ENCODE data around the gene CRB3. TPM values are rescaled to one million over a fixed set of nuclear protein-coding genes. Genes with fewer than 3 reads are reported as not detected.
A peak's percentile ranks its signal among the peaks of the same experiment; 100 is the strongest.
"Not testable (repeated sequence)": the region's sequence is repeated elsewhere in the genome, so short reads cannot be mapped to it uniquely, and the experiment has no call there.

CRB3 gene, protein sequence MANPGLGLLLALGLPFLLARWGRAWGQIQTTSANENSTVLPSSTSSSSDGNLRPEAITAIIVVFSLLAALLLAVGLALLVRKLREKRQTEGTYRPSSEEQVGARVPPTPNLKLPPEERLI
- 57.4 and 121 TPM in 2 replicates for total RNA-seq

DNA sequence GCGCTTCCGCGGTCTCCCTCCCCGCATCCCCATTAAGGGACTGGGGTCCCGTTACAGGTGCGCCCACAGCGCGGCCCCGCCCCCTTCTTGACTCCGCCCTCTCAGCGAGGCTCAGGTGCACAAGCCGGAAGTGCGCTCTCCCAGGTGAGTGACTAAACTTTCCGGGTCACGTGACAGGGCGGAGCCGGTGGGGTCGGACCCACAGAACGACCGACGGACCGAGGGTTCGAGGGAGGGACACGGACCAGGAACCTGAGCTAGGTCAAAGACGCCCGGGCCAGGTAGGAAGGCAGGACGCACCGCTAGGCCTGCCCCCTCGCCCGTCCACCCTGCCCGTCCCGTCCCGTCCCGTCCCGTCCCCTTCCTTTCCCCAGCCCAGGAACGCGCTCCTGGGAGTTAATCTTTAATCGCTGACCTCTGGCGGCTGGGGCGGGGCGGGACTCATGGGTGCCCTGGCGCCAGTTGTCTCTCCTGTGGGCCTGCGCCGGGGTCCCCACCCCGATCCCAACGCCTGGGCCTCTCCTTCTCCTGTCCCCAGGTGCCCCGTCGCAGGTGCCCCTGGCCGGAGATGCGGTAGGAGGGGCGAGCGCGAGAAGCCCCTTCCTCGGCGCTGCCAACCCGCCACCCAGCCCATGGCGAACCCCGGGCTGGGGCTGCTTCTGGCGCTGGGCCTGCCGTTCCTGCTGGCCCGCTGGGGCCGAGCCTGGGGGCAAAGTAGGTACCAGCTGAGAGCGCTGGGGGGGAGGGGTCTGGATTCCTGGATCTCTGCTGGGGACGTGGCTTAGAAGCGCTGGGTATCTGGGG is at the start of gene CRB3:
TSS of gene CRB3 (plus strand) at position 202 of the 804 bp plus-strand sequence. CDS start at position 633, 431 bp downstream.
- DNase-seq (ENCODE audit: low read depth), result peak; percentile 17

DNA sequence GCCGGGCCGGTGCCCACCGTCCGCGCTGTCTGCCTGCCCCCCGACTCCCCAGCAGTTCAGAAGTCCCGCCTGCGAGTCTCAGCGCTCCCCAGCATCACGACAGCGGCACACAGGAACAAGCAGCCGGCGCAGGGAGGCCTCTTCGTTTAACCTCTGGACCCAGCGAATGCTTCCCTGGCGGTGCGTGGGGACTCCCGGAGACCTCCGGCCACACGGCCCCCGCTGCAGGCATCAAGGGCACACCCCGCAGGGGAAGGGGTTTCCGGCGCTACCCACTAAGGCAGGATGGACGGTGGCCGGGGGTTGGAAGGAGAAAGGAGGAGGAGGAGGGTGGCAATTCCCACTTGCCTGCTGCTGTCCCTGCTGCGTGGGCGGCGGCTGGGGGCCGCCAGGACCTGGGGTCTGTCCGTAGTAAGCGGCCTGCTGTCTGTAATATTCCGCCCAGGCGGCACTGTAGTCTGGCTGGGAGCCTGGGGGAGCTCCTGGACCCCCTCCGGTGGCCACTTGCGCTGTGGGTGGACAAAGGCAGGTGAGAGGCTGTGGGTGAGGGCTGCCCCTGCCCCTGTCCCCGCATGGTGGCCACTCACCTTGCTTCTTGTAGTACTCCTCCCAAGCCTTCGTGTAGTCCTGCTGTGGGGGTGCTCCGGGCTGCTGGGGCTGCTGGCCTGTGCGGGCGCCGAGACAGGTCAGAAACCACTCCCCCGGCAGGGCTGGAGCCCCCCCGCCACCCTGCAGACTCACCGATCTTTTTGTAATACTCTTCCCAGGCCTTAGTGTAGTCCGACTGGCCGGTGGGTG is 49.1 kb upstream of the CRB3 start:
- no peak for DNase-seq (ENCODE audit: low read depth)

DNA sequence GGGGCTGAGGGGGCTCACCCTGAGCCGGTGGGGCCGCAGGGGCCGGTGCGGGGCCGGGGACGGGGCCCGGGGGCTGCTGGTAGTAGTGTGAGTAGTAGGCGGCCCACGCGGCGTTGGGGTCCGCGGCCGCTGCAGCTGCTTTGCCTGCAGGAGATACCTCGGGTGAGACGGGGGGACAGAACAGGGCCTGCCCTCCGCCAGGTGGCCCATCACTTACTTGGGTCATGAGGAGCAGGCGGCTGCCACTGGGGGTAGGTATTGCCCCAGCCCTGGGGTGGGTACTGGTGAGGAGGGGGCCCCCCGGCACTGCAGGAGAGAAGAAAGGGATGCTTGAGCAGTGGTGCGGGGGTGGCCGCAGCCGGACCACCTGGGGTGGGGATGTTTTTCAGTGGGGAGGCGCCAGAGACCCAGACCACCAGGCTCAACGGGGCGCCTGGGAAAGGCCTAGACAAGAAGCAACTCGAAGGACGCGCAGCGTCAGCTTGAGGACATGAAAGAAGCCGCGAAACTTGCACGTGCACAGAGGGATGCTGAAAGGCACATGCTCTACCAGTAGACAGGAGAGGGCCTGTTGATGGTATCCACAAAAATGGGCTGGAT is 48.4 kb upstream of the CRB3 start:
- DNase-seq (ENCODE audit: low read depth), result no peak

DNA sequence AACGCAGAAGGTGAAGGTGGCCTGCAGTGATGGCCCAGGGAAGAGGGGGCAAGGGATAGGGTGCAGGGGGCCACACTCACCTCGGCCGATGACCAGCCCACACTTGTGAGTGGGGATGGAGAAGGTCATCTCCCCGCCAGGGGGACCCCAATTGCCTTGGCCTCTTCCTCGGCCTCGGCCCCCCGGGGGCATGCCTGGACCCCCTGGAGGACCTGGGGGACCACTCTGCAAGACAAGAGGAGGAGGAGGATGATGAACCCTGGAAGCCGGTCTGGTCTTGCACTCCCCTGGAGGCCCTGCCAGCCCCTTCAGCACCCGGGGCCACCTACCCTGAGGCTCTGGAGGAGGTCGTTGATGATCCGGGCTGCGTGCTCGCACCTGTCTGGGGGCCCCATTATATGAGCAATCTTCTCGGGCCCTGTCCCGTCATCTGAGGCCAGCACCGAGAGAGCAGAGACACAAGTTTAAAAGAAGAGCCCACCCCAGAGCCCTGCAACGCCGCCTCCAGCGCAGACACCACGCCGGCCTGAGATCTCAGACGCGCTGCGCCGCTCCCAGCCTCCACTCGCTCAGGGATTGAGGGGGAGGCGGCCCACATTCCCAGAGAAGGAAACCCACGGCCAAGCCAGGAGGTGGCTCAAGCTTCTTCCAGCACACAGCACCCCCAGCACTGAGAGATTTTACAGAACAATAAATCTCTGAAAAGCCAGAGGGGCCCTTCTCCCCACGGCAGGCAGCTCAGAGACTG is 47.2 kb upstream of the CRB3 start:
- no peak for DNase-seq (ENCODE audit: low read depth)

DNA sequence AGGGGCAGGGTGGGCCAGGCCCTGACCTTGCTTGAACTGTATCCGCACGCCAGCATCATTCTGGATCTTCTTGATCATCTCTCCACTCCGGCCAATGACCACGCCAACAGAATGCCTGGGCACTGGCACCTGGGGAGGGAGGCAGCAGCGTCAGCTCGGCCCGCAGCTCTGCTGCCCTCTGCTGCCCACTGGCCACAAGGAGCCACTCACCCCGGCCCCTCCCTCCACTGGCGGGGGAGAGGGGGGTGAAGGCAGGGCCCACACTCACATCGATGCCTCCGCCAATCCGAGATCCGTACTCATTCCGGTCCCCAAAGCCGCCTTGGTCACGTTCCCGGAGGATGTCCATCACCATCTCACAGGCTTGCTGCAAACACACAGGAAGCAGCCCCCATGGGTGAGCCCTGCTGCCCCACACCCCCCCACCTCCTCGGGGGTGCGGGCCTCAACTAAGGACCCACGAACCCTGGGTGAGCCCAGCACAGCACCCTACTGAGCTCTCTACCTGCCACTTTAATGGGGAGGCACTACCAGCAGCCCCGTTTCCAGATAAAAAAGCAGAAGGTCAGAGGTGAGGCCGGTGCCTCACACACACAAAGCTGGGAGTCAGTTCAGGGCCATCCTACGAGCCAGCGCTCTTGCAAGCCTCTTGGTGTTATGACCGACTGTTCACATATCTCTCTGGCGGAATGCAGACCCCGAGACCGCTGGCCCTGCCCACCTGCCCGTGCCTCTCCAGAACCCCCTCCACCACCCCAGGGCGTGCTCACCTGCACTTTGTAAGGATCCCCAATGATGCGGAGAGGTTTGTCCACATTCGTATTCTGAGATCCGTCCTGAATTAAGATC is 46.1 kb upstream of the CRB3 start:
- no peak for DNase-seq (ENCODE audit: low read depth)

DNA sequence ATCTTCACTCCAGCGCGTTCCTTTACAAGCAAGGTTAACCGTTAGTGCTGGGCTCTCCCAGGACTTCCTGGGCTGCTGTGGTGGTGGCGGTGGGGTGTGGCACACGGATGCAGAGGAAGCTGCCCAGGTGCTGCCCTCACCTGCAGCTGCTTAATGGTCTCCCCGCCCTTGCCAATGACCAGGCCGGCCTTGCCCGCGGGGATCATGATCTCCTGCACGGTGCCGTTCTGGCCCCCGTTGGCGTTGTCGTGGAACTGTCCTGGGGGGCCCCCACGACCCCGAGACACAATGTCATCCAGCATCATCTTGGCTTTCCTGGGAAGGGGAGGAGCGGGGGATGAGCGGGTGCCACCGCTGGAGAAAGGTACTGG is 45.5 kb upstream of the CRB3 start:
- no peak for DNase-seq (ENCODE audit: low read depth)

DNA sequence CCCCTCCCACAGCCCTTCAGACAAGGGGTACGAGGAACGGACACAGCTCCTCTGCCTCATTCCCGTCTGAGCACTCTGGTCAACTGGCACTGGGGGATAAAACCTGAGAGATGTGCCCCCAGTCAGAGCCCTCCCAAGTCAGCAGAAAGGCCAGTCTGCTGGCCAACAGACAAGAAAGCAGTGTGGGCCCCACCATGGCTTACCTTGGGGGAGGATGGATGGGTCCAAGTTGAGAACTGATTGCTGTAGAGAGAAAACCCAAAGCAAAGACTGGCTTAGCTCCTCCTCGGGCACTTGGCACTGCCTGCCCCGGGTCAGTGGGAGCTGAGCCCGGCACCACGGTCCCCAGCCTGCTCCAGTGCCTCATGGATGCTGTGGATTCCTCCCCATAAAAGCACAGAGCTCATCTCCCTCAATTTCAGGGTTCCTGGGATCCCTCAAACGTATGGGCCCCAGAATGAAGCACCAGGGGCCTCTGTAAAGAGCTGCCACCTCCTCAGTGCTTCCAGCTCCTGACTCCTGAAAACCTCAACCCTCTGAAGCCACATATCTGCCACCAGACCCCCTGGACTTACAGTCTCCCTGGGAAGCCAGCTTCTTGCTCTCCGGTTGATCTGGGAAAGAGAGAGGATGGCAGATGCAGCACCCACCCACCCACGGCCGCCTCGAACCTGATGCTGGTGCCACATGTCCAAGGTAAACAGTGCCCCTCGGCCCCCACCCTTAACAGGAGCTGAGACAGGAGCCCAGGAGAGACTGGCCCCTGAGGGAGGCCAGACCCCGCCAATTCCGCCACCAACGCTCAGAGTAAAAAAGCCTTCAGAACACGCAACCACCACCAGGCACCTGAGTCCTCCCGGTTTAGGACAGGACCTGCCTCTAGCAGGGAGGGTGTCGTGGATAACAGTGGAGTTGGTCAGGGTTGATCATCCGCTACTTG is 42.7 kb upstream of the CRB3 start:
- no peak for DNase-seq (ENCODE audit: low read depth)

DNA sequence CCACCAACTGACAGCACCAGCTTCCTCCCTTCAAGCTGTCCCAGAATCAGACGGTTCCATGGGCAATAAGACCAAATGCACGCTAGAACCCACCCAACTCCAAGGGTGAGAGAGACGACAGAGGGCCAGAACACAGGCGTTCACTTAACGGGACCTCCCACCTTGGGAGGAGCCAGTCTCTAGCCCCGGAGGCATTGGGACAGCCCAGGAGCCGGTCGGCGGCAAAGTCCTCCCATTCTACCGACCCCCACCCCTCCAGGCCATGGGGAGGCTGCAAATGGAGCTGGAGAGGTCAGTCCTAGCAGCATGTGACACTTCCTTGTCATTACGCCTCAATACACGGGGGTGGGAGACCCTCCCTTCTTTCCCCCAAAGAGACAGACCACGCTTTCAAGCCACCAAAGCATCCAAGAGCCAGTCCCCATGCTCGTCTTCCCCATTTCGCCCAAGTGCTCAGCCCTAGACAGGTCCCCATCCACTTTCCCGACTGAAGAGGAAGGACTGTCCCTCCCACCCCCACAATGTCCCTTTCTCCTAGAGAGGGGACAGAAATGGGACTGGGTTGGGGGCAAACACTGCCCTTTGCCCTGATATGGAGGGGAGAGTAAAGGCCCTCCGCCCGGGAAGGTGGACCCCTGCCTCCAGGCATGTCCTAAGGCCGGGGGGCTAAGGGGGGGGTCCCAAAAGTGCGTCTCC is 40.4 kb upstream of the CRB3 start:
- DNase-seq (ENCODE audit: low read depth), result peak; percentile 26

DNA sequence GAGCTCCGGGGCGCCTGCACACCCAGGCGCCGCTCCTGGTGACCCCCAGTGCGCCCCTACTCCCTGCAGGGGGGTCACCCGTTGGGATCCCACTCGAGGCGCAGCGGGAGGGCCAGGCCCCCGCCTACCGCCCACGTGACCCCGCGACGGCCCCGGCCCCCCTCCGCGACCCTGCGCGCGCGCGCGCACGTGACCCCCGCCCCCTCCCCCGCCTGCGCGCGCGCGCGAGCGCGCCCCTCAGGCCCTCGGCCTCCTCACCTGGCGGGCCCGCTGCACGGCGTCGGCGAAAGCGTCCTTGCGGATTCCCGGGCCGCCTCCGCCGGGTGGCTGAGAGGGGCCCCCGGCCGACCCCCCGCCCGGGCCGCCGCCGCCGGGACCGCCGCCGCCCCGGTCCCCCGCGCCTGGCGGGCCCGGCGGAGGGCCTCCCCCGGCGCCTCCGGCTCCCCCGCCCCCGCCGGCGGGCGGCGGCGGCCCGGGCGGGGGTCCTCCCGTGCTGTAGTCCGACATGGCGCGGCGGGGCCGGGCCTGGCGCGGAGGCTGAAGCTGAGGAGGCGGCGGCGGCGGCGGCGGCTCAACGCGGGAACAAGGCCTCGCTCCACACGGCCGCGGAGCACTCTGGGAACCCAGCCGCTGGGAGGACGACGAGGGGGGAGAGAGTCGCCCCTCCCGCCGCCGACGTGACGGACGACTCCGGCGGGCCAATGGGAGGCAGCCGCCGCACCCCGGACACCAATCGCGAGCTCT is 39.7 kb upstream of the CRB3 start, which contains the start of gene KHSRP:
TSS of gene KHSRP (minus strand) at position 617 of the 744 bp plus-strand sequence. CDS start at position 507, 110 bp downstream.
- DNase-seq (ENCODE audit: low read depth), result no peak

DNA sequence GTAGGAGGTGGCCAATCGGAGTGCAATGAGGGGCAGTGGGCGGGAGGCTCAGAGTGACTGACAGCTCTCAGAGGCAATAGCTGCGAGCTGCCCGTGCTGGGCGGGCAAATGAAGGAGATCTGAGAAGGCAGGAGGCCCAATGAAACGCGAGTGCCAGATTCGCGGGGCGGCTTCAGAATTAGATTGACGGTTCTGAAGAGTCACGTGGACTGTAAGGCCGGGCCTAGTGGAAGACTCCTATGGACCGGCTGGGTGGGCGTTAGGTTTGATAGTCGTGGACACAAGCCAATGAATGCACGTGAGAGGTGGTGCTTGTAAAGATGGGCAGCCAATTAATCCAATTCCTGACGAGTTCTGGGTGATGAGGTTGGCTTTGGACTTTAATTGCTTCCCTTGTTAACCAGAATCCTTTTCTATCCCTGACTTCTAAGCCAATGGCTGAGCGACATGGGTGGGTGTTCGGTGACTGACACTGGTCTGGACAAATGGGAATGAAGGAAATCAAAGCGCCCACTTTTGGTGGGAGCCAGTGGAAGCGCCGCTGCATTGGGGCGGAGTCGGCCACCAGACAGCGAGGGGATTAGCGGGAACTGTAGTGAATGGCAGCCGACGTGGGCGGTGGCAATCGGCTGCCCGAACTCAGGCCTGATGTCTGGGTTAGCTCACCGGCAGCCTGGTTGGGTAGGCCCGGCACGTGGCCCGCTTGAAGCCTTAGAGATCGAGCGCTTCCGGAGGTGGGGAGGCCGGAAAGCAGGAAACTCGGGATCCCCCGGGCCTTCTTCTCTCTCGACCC is 38.9 kb upstream of the CRB3 start:
- peak; percentile 100 for DNase-seq (ENCODE audit: low read depth)

DNA sequence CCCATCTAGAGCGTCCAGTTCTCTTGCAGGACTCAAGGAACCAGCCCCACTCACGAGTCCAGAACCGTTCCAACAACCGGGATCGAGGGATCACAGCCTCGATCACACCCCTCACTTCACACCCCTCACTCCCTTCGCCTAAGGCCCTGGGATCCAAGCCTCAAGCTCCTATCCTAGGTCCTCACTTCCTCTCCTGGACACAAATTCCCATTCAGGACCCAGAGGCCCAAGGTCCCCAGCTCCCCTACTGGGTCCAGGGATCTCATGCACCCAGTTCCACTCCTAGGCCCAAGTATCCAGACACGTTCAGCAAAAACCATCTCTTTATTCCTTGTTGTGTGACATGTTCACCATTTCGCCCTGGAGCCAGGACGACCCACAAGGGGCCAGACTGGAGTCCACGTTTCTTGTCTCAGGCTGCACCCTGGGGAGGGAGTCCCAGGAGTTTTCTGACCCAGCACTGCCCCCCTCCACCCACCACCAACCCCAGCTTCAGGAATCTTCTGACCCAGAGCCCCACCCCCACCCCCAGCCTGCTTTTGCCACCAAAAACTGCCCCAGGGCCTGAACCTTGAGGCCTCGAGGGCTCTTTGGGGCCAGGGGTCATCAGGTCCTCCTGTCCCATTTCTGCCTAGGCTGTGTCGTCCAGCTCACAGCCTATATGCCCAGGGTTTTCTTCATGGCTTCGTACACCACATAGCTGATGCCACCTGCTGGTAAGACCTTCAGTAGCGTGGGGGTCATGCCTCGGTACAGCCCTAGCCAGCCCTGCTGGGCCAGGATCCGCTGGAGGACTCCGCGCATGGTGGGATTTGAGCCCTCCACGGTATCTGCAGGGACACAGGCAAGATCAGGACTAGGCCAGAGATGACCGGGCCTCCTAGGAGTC is 38.1 kb upstream of the CRB3 start:
- no peak for DNase-seq (ENCODE audit: low read depth)

DNA sequence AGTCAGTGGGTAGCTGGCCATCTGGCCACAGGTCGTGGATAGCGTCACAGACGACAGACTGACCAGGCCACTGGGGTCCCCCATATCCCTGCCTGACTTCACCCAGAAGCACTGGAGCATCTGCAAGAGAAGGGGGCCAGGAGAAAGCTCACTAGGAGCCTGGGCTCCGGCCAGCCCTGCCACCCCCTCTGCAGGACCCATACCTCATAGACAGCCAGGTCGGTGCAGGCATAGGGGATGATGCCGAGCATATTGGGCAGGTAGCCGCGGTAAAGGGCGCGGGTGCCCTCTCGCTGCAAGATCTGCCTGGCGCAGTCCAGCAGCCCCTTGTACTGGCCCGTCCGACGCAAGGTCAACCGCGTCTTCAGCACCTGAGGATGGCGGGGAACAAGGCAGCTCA is 36.9 kb upstream of the CRB3 start:
- DNase-seq (ENCODE audit: low read depth), result no peak

DNA sequence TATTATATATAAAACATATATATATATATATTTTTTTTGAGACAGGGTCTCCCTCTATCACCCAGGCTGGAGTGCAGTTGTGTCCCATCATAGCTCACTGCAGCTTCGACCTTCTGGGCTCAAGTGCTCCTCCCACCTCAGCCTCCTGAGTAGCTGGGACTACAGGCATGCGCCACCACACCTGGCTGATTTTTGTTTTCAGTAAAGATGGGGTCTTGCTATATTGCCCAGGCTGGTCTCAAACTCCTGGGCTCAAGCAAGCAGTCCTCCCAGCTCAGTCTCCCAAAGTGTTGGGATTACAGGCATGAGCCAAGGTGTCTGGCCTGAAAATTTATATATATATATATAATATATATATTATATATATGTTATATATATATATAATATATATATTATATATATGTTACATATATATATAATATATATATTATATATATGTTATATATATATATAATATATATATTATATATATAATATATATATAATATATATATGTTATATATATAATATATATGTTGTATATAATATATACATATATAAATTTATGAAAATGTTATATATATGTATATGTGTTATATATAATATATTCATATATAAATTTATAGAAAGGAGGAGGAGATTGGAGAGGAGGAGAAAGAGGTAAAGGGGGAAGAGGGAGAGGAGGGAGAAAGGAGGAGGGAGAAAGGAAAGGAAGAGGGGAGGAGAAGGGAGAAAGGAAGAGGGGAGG is 35.2 kb upstream of the CRB3 start:
- DNase-seq (ENCODE audit: low read depth), result not testable (repeated sequence)

DNA sequence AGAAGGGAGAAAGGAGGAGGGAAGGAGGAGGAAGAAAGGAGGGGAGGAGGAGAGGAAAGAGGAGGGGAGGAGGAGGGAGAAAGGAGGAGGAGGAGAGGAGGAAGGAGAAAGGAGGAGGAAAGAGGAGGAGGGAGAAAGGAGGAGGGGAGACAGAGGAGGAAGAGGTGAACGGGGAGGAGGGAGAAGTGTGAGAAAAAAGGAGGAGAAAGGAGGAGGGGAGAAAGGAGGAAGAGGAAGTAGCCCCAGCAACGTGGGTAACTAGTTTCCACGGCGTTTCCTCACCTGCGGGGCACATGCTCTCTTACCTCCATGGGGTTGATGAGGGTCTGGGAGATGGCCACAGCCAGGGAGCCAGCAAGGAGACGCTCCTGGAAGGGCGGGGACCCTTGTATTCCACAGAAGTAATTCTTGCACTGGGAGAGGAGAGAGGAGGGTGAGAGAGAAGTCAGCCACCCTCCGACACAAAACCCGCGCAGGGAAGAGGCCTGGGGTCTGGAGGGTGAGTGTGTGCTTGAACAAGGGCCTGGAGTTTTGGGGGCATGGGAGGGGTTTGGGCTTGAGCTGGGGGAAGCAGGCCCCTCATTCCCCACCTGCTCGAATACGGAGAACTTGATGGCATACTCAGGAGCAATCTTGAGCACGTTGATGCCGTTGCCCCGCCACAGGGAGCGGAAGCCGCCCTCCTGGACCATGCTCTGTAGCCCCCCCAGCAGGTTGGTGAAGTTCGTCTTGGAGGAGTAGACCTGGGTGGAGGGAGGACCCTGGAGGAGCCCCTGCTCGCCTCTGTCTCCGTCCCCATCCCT is 34.5 kb upstream of the CRB3 start:
- DNase-seq (ENCODE audit: low read depth), result no peak

DNA sequence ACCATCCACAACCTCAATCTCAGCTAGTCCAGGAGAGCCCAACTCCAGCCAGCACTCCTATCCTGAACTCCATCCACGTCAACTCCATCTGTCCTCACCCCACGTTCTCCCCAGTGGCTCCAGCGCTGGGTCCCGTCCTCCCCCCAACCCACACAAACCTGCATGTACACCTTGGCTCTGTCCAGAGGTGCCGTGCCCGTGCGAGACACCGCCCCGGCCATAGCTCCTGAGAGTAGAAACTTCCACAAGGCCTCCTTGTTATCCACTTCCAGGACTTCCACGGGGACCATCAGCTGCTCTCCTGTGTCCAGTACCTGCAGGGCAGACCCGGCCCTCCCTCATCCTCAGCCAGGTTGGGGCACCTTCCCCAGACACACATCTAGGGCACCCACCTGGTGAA is 32.2 kb upstream of the CRB3 start:
- no peak for DNase-seq (ENCODE audit: low read depth)

All from renal cortical epithelial cell (primary cell).